ENCODE results near the gene PDE2A.

The PDE2A gene

DNA sequence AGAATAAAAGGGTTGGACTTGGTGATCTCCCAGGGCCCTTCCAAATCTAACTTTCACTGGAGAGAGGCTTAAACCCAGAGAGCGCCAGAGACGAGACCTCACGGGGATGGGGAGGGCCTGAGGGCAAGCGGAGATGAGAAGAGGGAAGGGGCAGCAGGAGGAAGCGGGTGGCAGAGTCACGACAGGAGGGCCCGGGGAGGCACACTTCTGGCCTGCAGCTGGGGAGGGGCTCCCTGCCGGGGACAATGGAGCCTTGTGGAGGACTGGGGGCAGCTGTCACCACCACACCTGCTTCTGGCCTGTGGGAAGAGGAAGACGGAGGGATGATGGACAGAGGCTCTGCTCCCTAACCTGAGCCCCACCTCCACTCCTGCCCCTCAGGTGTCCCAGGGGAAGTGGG, 40.2 kb downstream of the PDE2A start:
- DNase-seq (ENCODE audit: low read depth, low spot score) = no peak
- Histone ChIP-seq H3K4me1 (ENCODE audit: insufficient read depth, insufficient read length) (peaks cover 42% of the 10 kb centered on the region), H3K27me3 (ENCODE audit: insufficient read depth, insufficient read length) (no peaks in the 10 kb centered on the region), H3K9ac (ENCODE audit: insufficient read length, low read depth) (peak overlapping the region; percentile 18), H3K9me3 (ENCODE audit: insufficient read depth, low read length) (no peaks in the 10 kb centered on the region), H3K4me3 (ENCODE audit: insufficient read length, low read depth) (no peak overlapping the region), H3K36me3 (ENCODE audit: insufficient read depth, insufficient read length, low read length) (no peaks in the 10 kb centered on the region)
- no peak for TF ChIP-seq SUZ12 (IDR thresholded peaks at IDR 0.05; ENCODE audit: extremely low read depth, insufficient read depth, insufficient read length)
- TF ChIP-seq ZNF274 (IDR thresholded peaks at IDR 0.05; ENCODE audit: low read depth, low read length) = no peak
- no peak for TF ChIP-seq YY1 (IDR thresholded peaks at IDR 0.05; ENCODE audit: insufficient read depth, insufficient read length)

GRCh38 chr11:72633068-72633467, 41.2 kb downstream of the PDE2A start:
- H3K9ac ChIP-seq (ENCODE audit: insufficient read length, low read depth) = no peak overlapping the region
- H3K36me3 ChIP-seq (ENCODE audit: insufficient read depth, insufficient read length, low read length) = no peaks in the 10 kb centered on the region
- H3K4me3 ChIP-seq (ENCODE audit: insufficient read length, low read depth) = no peak overlapping the region
- DNase-seq (ENCODE audit: low read depth, low spot score) = no peak
- TF ChIP-seq YY1 (IDR thresholded peaks at IDR 0.05; ENCODE audit: insufficient read depth, insufficient read length) (no peak), ZNF274 (IDR thresholded peaks at IDR 0.05; ENCODE audit: low read depth, low read length) (no peak), SUZ12 (IDR thresholded peaks at IDR 0.05; ENCODE audit: extremely low read depth, insufficient read depth, insufficient read length) (no peak)
- no peaks in the 10 kb centered on the region for H3K9me3 ChIP-seq (ENCODE audit: insufficient read depth, low read length)
- no peaks in the 10 kb centered on the region for H3K27me3 ChIP-seq (ENCODE audit: insufficient read depth, insufficient read length)
- H3K4me1 ChIP-seq (ENCODE audit: insufficient read depth, insufficient read length) = peaks cover 41% of the 10 kb centered on the region

DNA sequence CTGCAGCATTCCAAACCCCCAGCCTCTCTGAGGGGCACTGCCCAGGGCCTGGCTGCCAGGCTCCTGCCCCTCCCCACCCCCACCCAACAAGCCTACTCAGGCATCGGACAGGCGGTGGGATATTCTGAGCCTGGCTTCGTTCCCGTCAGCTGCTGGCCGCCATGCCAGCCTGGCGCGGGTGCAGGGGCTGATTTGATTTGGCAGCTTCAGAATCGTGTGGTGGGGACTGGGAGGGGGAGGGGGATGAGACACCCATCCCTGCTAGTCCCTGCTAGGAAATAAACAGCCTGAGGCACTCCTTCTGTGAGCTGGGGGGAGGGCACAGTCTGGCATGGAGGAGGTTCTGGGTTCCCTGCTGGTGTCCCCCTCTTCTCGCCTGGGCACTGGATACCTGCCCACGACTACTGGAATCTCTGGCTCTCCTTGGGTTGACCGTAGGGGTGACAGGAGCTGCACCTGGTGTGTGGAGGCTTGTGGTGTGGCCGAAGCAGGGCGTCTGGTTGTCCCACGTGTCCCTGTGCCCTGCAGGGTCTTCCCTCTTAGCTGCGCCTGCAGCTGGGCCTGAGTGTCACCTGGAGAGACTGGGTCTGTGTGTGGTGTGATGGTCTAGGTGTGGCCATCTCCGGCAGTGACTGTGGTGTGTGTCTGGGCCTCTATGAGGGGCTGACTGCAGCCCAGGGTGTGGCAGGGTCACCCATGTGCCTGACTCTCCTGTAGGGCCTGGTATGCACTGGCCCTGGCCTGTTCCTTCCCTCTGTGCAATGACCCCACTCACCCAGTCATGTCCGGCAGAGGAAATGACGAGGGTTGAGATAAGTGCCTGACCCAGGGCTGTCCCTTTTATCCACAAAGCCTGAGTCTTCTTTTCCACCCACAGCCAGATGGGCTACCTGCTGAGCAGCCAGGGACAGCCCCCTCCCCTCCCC, 42.2 kb downstream of the PDE2A start:
- Histone ChIP-seq H3K9me3 (ENCODE audit: insufficient read depth, low read length) (no peaks in the 10 kb centered on the region), H3K4me3 (ENCODE audit: insufficient read length, low read depth) (no peak overlapping the region), H3K4me1 (ENCODE audit: insufficient read depth, insufficient read length) (peaks cover 36% of the 10 kb centered on the region), H3K36me3 (ENCODE audit: insufficient read depth, insufficient read length, low read length) (no peaks in the 10 kb centered on the region), H3K9ac (ENCODE audit: insufficient read length, low read depth) (peak overlapping the region; percentile 38), H3K27me3 (ENCODE audit: insufficient read depth, insufficient read length) (no peaks in the 10 kb centered on the region)
- TF ChIP-seq ZNF274 (IDR thresholded peaks at IDR 0.05; ENCODE audit: low read depth, low read length) = no peak
- TF ChIP-seq SUZ12 (IDR thresholded peaks at IDR 0.05; ENCODE audit: extremely low read depth, insufficient read depth, insufficient read length) = no peak
- no peak for TF ChIP-seq YY1 (IDR thresholded peaks at IDR 0.05; ENCODE audit: insufficient read depth, insufficient read length)
- DNase-seq (ENCODE audit: low read depth, low spot score) = no peak

- no peaks in the 10 kb centered on the region for H3K9me3 ChIP-seq (ENCODE audit: insufficient read depth, low read length)
- H3K4me1 ChIP-seq (ENCODE audit: insufficient read depth, insufficient read length) = peaks cover 29% of the 10 kb centered on the region
- TF ChIP-seq YY1 (IDR thresholded peaks at IDR 0.05; ENCODE audit: insufficient read depth, insufficient read length) (no peak), ZNF274 (IDR thresholded peaks at IDR 0.05; ENCODE audit: low read depth, low read length) (no peak), SUZ12 (IDR thresholded peaks at IDR 0.05; ENCODE audit: extremely low read depth, insufficient read depth, insufficient read length) (no peak)
- no peak overlapping the region for H3K4me3 ChIP-seq (ENCODE audit: insufficient read length, low read depth)
- DNase-seq (ENCODE audit: low read depth, low spot score) = no peak
- no peaks in the 10 kb centered on the region for H3K36me3 ChIP-seq (ENCODE audit: insufficient read depth, insufficient read length, low read length)
- no peak overlapping the region for H3K9ac ChIP-seq (ENCODE audit: insufficient read length, low read depth)
- H3K27me3 ChIP-seq (ENCODE audit: insufficient read depth, insufficient read length) = no peaks in the 10 kb centered on the region
These were observed 43.9 kb downstream of the PDE2A start for GRCh38 chr11:72630104-72630852.

- no peaks in the 10 kb centered on the region for H3K27me3 ChIP-seq (ENCODE audit: insufficient read depth, insufficient read length)
- H3K9ac ChIP-seq (ENCODE audit: insufficient read length, low read depth) = no peak overlapping the region
- H3K4me3 ChIP-seq (ENCODE audit: insufficient read length, low read depth) = no peak overlapping the region
- DNase-seq (ENCODE audit: low read depth, low spot score) = no peak
- TF ChIP-seq SUZ12 (IDR thresholded peaks at IDR 0.05; ENCODE audit: extremely low read depth, insufficient read depth, insufficient read length) = no peak
- TF ChIP-seq YY1 (IDR thresholded peaks at IDR 0.05; ENCODE audit: insufficient read depth, insufficient read length) = no peak
- TF ChIP-seq ZNF274 (IDR thresholded peaks at IDR 0.05; ENCODE audit: low read depth, low read length) = no peak
- no peaks in the 10 kb centered on the region for H3K9me3 ChIP-seq (ENCODE audit: insufficient read depth, low read length)
- H3K36me3 ChIP-seq (ENCODE audit: insufficient read depth, insufficient read length, low read length) = no peaks in the 10 kb centered on the region
- peaks cover 22% of the 10 kb centered on the region for H3K4me1 ChIP-seq (ENCODE audit: insufficient read depth, insufficient read length)
These were observed 45.0 kb downstream of the PDE2A start for GRCh38 chr11:72629266-72629665.

- no peak for TF ChIP-seq ZNF274 (IDR thresholded peaks at IDR 0.05; ENCODE audit: low read depth, low read length)
- no peak for TF ChIP-seq YY1 (IDR thresholded peaks at IDR 0.05; ENCODE audit: insufficient read depth, insufficient read length)
- TF ChIP-seq SUZ12 (IDR thresholded peaks at IDR 0.05; ENCODE audit: extremely low read depth, insufficient read depth, insufficient read length) = no peak
- Histone ChIP-seq H3K27me3 (ENCODE audit: insufficient read depth, insufficient read length) (no peaks in the 10 kb centered on the region), H3K9ac (ENCODE audit: insufficient read length, low read depth) (no peak overlapping the region), H3K4me1 (ENCODE audit: insufficient read depth, insufficient read length) (peaks cover 12% of the 10 kb centered on the region), H3K9me3 (ENCODE audit: insufficient read depth, low read length) (no peaks in the 10 kb centered on the region), H3K4me3 (ENCODE audit: insufficient read length, low read depth) (no peak overlapping the region), H3K36me3 (ENCODE audit: insufficient read depth, insufficient read length, low read length) (no peaks in the 10 kb centered on the region)
- DNase-seq (ENCODE audit: low read depth, low spot score) = no peak
These were observed 46.5 kb downstream of the PDE2A start for GRCh38 chr11:72627594-72628281.

Measured in NT2/D1 (cell line).